ENCODE results near the gene MAL. TPM values are rescaled to one million over a fixed set of nuclear protein-coding genes. Genes with fewer than 3 reads are reported as not detected.

MAL gene
- total and polyA plus RNA-seq, 2 of the 13 experiments (the other 11 are each of a cell fraction or from before 2014, with no cell fraction given), result not detected

DNA sequence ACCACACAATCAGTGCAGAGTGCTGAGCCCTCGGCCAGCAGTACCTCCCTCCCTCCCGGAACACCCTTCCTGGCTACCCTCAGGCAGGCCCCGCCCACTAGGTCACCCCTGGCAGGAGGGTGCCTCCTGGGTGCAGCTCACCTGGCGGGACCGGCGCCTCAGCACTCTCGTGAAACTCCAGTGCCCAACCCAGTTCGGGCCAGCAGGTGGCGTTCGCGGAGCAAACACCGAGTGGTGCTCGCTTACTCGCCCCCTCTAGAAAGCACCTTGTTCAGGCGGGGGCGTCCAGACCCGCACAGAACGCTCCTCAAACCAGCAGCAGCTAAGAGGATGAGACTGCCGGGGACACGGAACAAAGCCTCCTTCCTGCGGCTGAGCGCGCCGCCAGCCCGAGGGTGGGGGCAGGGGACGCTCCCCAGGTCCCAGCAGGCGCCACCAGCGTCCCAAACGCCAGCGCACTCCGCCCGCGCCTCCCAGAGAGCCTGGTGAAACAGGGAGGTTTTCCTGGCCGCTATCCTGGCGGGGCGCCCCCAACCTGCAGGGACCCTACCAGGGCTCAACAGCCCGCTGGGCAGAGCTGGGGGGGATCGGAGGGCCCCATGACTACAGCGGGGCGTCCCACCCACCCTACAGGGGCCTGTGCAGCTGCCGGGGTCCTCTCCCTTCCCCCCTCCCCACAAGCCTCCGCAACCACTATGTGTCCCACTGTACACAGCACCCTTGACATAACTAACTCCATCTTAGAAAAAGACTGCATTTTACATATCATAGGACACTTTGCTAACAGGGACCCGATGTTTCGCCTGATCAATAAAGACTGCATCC lies 51.4 kb downstream of the MAL start (continued):
- TF ChIP-seq, protein P1, sequence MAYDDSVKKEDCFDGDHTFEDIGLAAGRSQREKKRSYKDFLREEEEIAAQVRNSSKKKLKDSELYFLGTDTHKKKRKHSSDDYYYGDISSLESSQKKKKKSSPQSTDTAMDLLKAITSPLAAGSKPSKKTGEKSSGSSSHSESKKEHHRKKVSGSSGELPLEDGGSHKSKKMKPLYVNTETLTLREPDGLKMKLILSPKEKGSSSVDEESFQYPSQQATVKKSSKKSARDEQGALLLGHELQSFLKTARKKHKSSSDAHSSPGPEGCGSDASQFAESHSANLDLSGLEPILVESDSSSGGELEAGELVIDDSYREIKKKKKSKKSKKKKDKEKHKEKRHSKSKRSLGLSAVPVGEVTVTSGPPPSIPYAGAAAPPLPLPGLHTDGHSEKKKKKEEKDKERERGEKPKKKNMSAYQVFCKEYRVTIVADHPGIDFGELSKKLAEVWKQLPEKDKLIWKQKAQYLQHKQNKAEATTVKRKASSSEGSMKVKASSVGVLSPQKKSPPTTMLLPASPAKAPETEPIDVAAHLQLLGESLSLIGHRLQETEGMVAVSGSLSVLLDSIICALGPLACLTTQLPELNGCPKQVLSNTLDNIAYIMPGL (CRISPR knock-in tag; IDR thresholded peaks at IDR 0.05; ENCODE audit: borderline replicate concordance in 1 of 2, low read depth in 1 of 2), result peak; percentile 92 to 93
- TF ChIP-seq HNRNPH1 (optimal IDR thresholded peaks at IDR 0.05; ENCODE audit: low read depth, low read length) (no peak), SUZ12 (IDR thresholded peaks at IDR 0.05; ENCODE audit: low read depth, low read length) (0 out of 2 replicates have a peak, but pooled peaks have one; percentile 8), SP4 (CRISPR knock-in tag; IDR thresholded peaks at IDR 0.05) (no peak; the same call in 1 of the 2 replicates), TBL1XR1 (IDR thresholded peaks at IDR 0.05; ENCODE audit: borderline replicate concordance, low read length, partially characterized antibody) (no peak), MEIS2 (CRISPR knock-in tag; IDR thresholded peaks at IDR 0.05) (0 out of 2 replicates have a peak, but pooled peaks have one; percentile 17), ZFP36L1 (CRISPR knock-in tag; IDR thresholded peaks at IDR 0.05) (no peak), SIX4 (CRISPR knock-in tag; IDR thresholded peaks at IDR 0.05) (no peak), CHCHD3 (CRISPR knock-in tag; IDR thresholded peaks at IDR 0.05) (no peak), TSC22D2 (CRISPR knock-in tag; IDR thresholded peaks at IDR 0.05; ENCODE audit: borderline replicate concordance) (no peak), ZNF747 (CRISPR knock-in tag; IDR thresholded peaks at IDR 0.05; ENCODE audit: borderline replicate concordance) (no peak), ZFP62 (CRISPR knock-in tag; IDR thresholded peaks at IDR 0.05) (no peak), KDM3A (CRISPR knock-in tag; IDR thresholded peaks at IDR 0.05; ENCODE audit: low read depth) (peak; percentile 61; the same call in 1 of the 2 replicates), FOXM1 (CRISPR knock-in tag; IDR thresholded peaks at IDR 0.05) (no peak), PAF1 (CRISPR knock-in tag; IDR thresholded peaks at IDR 0.05) (no peak), ZSCAN30 (CRISPR knock-in tag; IDR thresholded peaks at IDR 0.05) (no peak), ZNF614 (CRISPR knock-in tag; IDR thresholded peaks at IDR 0.05; ENCODE audit: borderline replicate concordance) (no peak), EED (CRISPR knock-in tag; IDR thresholded peaks at IDR 0.05) (no peak), ZNF775 (CRISPR knock-in tag; IDR thresholded peaks at IDR 0.05; ENCODE audit: borderline replicate concordance) (no peak), RBM39 (IDR thresholded peaks at IDR 0.05; ENCODE audit: low read depth, low read length, poor library complexity, severe bottlenecking) (peak; percentile 75)
- TF ChIP-seq, protein P2, sequence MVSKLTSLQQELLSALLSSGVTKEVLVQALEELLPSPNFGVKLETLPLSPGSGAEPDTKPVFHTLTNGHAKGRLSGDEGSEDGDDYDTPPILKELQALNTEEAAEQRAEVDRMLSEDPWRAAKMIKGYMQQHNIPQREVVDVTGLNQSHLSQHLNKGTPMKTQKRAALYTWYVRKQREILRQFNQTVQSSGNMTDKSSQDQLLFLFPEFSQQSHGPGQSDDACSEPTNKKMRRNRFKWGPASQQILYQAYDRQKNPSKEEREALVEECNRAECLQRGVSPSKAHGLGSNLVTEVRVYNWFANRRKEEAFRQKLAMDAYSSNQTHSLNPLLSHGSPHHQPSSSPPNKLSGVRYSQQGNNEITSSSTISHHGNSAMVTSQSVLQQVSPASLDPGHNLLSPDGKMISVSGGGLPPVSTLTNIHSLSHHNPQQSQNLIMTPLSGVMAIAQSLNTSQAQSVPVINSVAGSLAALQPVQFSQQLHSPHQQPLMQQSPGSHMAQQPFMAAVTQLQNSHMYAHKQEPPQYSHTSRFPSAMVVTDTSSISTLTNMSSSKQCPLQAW (CRISPR knock-in tag; IDR thresholded peaks at IDR 0.05), result peak; percentile 82; the same call in 1 of the 2 replicates
- TF ChIP-seq, protein P3, sequence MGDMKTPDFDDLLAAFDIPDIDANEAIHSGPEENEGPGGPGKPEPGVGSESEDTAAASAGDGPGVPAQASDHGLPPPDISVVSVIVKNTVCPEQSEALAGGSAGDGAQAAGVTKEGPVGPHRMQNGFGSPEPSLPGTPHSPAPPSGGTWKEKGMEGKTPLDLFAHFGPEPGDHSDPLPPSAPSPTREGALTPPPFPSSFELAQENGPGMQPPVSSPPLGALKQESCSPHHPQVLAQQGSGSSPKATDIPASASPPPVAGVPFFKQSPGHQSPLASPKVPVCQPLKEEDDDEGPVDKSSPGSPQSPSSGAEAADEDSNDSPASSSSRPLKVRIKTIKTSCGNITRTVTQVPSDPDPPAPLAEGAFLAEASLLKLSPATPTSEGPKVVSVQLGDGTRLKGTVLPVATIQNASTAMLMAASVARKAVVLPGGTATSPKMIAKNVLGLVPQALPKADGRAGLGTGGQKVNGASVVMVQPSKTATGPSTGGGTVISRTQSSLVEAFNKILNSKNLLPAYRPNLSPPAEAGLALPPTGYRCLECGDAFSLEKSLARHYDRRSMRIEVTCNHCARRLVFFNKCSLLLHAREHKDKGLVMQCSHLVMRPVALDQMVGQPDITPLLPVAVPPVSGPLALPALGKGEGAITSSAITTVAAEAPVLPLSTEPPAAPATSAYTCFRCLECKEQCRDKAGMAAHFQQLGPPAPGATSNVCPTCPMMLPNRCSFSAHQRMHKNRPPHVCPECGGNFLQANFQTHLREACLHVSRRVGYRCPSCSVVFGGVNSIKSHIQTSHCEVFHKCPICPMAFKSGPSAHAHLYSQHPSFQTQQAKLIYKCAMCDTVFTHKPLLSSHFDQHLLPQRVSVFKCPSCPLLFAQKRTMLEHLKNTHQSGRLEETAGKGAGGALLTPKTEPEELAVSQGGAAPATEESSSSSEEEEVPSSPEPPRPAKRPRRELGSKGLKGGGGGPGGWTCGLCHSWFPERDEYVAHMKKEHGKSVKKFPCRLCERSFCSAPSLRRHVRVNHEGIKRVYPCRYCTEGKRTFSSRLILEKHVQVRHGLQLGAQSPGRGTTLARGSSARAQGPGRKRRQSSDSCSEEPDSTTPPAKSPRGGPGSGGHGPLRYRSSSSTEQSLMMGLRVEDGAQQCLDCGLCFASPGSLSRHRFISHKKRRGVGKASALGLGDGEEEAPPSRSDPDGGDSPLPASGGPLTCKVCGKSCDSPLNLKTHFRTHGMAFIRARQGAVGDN (CRISPR knock-in tag; IDR thresholded peaks at IDR 0.05), result peak; percentile 79

Data from HepG2 (cell line).